Activated CD8-positive, alpha-beta memory T cell treated with anti-CD3 and anti-CD28 coated beads for 36 hours (primary cell): ENCODE measurements around the gene POLR1A. TPM values are rescaled to one million over a fixed set of nuclear protein-coding genes. Genes with fewer than 3 reads are reported as not detected.

Experiments
- CTCF ChIA-PET: fragments of 350-600 bp; sonication (Branson Sonifier 250); formaldehyde crosslinking; loops from one replicate; lab custom pipeline; 2021; ENCODE audit warnings: antibody characterized with exemption; lab: Charles Lee
- POLR2A ChIA-PET: fragments of 350-600 bp; sonication (Branson Sonifier 250); formaldehyde crosslinking; loops from one replicate; lab custom pipeline; 2021; ENCODE audit warnings: antibody characterized with exemption; lab: Charles Lee
- total RNA-seq, 2 experiments: library from RNA; stranded (reverse); gene quantifications; one replicate each; pipeline ENCODE4 v1.2.3, GENCODE V29; 2021

Gene POLR1A
- total RNA-seq, 2 experiments from 2014 or later, result 61.2 to 64.7 TPM

GRCh38 chr2:86047575-86048382 lies 57.9 kb downstream of the POLR1A start:
- POLR2A ChIA-PET, result no interaction called here
- CTCF ChIA-PET, result interaction anchor here (0.5 kb wide), 1 partner anchor 471 kb away, joined by 3 read pairs; the partner anchor contains the start of gene VAMP8

DNA sequence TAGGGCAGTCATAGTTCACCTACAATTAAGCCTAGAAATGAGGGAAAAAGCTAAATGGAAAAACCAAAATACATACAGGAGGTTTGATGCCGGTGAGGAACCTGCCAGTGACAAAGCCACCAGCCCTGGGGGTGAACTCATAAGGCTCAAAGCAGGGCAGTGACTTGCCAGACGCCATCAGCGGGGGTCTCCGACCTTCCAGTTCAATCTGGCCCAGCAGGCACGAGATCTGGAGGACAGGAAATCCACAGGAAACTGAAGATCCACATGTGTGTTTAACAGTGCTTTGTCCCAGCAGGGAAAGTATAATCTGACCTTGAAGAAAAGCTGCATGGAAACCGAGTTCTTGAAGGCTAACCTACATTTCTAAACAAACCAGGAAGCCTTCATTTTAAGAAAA lies 60.1 kb downstream of the POLR1A start:
- POLR2A ChIA-PET, result no interaction called here
- CTCF ChIA-PET, result no interaction called here

GRCh38 chr2:86044614-86045013 lies 61.1 kb downstream of the POLR1A start:
- ChIA-PET POLR2A (no interaction called here), CTCF (no interaction called here)

DNA sequence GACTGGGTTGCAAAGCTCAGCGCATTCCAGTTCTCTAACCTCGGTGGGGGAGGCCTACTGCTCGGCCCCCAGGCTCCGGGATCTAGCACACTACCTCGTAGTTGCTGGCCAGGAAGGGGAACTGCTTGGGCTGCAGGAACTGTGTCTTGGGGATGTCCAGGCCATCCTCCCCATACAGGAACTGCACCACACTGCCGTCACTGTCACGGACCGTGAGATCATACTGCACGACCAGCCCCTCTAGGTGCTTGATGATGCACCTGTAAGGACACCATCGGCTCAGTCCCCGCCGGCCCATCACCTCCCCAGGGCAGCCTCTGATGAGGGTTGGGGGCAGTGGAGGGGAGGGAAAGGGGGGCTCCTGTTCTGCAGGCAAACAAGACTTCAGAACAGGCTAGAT lies 61.6 kb downstream of the POLR1A start:
- POLR2A ChIA-PET, result no interaction called here

DNA sequence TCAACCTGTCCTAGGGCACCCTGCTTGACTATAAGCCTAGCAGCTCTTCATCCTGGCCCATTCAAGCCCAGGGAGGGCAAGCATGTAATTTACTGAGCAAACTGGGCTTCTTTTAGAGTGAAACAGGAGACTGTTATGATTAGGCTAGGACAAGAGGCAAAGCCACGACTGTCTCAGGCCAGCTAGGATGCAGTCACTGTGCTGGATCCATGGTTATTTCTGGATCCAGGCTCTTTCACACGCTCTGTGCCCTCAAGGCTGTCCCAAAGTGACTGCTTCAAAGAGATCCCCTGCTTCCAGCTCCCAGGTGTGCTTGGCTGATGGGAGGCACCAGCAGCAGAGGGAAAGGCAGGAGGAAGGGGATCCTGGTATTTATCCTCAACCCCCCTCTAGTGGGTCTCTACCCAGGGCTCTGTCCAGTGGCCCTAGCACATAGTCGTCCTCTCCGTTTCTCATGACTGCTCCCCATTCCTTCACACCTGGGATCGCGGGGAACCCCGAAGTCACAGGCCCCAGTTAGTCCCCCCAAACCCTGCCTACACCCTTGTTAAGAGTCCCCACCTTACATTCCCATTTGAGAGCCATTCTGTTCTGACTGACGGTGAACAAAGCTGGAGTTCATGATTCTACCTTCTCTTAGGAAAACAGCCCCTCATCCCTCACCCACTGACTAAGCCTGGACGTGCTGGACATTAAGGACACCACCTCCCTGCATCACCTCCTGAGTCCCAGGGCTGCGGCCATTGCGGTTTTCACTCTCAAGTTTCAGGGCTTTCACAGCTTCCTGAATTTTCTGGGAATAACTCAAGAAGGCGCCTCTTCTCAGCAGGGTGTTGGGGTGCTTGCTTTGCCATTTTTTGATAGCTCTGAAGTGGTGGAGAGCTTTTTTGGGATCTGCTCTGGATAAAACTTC lies 63.2 kb downstream of the POLR1A start:
- ChIA-PET POLR2A (no interaction called here), CTCF (interaction anchor here (0.6 to 2.0 kb wide), 6 partner anchors 23 to 887 kb away, joined by 3 to 8 read pairs (median 4); no protein-coding TSS in a partner anchor)

More for the DNA sequence above, 61.6 kb downstream of the POLR1A start:
- CTCF ChIA-PET, result no interaction called here

DNA sequence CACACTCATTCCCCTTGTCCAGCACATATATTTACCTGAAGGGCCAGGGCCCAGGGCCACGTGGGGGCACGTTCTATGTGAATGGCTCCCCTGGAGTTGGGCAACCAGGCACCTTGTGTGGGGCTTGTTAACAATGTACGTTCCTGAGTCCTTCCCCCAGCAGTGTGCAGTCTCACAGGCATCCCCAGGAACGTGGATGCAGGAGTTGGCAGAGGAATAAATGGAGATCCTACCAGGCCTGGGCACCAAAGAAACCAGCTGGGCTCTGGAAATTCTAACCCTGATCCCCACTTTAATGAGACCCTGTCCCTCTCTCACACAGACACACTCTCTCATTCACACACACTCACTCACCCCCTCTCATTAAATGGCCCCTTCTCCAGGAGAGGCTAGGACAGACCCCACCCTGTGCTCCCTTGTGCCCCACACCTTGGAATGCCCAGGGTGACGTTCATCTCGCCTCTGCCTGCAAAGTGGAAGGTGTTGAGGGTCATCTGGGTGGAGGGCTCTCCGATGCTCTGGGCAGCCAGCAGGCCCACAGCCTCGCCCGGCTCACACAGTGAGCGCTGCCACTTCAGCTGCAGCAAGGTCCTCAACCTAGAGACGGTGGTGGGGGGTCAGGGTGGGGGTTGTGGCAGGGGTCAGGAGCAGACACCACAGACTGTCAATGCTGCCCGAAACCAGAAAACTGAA lies 65.6 kb downstream of the POLR1A start:
- POLR2A ChIA-PET, result no interaction called here
- CTCF ChIA-PET, result interaction anchor here (1.2 to 2.0 kb wide), 2 partner anchors 150 to 213 kb away, joined by 3 to 8 read pairs (median 4); no protein-coding TSS in a partner anchor

GRCh38 chr2:86039178-86039962 lies 66.3 kb downstream of the POLR1A start:
- CTCF ChIA-PET, result interaction anchor here (0.6 to 1.2 kb wide), 4 partner anchors 45 to 700 kb away, joined by 3 to 4 read pairs (median 4); partner anchors contain the start of gene ST3GAL5
- POLR2A ChIA-PET, result interaction anchor here (1.1 kb wide), 1 partner anchor 67 kb away, joined by 3 read pairs; the partner anchor contains the start of genes POLR1A and PTCD3

DNA sequence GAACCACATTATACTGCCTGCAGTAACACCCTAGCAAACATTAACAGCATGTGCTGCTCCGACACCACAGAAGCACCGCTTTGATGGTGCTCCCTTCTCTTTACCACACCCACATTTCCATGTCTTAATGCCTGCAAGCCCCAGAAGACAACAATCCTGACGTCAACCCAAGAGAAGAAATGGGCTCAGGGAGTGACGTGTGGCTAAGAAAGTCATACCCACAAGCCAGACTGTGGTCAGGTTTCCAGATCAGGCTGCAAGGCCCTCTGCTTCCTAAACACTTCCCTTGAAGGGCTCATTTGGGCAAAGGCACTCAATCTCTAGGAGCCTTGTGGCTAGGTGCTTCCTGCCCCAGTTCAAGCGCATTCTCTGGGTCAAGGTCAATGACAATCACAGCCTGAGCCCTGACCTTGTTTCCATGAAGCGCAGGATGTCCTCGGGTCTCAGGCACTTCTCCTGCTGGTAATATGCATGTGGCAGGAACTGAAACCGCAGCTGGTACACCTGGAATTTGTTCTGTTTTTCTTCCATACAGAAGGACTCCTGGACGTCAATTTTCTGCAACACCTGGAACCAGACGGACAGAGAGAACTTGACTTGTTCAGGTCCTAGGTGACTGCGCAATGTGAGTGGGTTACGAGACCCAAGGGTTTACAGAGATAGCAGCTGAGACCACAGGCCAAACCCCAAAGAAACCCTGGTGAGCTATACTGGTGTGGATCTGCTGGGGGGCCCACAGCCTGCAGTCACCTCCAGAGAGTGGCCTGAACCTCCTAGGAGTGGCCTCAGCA lies 67.2 kb downstream of the POLR1A start:
- ChIA-PET POLR2A (interaction anchor here (1.1 to 1.3 kb wide), 2 partner anchors 67 to 185 kb away, joined by 3 read pairs; partner anchors contain the start of genes POLR1A and PTCD3), CTCF (interaction anchor here (0.5 to 4.6 kb wide), 6 partner anchors 44 to 699 kb away, joined by 3 to 27 read pairs (median 4); partner anchors contain the start of gene ST3GAL5)

DNA sequence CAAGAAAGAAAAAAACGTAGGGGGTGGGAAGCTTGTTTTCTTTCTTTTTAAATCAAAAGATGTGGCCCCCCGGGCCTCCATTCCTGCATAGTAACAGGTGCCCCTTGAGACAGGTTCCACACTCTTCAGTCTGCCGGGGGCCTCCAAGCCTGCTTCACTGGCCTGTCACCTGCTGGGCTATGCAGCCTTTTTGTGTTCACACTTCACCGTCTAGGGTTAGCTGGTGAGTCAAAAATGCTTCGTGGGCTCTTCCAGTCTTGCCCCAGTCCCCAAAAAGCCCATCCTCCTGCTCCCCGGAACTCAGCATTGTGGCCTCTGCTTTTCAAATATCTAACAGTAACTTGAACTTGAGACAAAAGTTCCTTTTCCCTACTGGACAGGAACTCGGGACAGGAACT lies 67.9 kb downstream of the POLR1A start:
- POLR2A ChIA-PET, result interaction anchor here (1.2 to 1.3 kb wide), 2 partner anchors 149 to 185 kb away, joined by 3 to 4 read pairs; partner anchors contain the start of gene ST3GAL5
- CTCF ChIA-PET, result interaction anchor here (0.9 to 4.6 kb wide), 3 partner anchors 42 to 210 kb away, joined by 3 to 27 read pairs (median 5); no protein-coding TSS in a partner anchor

DNA sequence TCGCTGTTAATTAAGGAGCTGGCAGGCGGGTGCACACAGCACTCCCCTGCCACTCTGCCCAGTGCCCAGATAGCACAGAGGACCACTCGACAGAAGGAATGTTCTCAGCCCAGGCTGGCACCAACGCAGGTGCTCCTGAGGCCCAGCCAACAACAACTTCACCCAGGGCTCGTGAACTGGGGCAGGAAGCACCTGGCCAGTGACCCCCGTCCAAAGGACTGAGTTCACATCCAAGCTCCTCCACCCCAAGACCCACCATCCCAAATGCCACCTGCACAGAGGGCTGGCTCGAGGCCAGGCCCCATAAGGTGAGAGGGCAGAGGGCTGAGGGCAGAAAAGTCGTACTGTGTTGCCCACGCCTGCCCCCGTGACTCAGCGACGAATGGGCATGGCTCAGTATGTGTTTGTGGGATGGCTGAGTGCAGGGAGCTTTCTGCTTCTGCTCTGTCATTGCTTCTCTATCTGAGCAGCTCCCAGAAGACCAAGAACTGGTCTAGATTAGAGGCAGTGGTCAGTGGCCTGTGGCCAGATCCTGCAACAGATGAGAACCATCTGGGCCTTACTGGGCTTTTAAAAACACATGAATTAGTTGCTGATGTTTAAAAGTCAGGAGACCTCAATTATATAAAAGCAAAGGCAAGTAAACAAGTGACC lies 68.4 kb downstream of the POLR1A start:
- POLR2A ChIA-PET, result interaction anchor here (0.5 to 1.3 kb wide), 3 partner anchors 120 to 184 kb away, joined by 3 to 4 read pairs (median 3); partner anchors contain the start of gene ST3GAL5

DNA sequence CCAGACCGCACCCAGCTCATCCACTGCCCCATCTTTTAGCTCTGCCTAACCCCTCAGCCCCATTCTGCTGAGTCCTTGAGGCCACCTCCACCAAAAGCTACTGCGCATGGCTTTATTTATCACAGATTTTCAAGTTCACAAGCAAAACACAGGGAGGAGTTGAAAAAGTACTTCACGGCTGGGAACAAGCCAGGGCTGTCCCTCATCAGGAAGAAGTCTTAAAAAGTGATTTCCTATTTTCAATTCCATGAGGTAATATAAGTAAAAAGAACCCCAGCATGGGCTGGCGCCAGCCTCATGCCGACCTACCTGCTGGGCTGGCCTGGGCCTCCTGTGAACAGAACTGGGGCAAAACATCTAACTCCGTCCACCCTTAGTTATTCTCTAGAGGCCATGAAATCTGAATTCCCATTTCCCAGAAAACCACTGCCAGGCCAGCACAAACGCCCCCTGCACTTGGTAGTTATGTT lies 69.0 kb downstream of the POLR1A start:
- POLR2A ChIA-PET, result interaction anchor here (0.5 to 1.4 kb wide), 6 partner anchors 23 to 173 kb away, joined by 3 to 7 read pairs (median 4); partner anchors contain the start of genes POLR1A, PTCD3 and ST3GAL5
- CTCF ChIA-PET, result interaction anchor here (1.0 to 4.6 kb wide), 6 partner anchors 11 to 209 kb away, joined by 3 to 27 read pairs (median 6); partner anchors contain the start of genes POLR1A, PTCD3 and ST3GAL5

More for the DNA sequence above, 68.4 kb downstream of the POLR1A start:
- CTCF ChIA-PET, result interaction anchor here (0.9 to 4.6 kb wide), 5 partner anchors 12 to 209 kb away, joined by 3 to 27 read pairs (median 5); no protein-coding TSS in a partner anchor

DNA sequence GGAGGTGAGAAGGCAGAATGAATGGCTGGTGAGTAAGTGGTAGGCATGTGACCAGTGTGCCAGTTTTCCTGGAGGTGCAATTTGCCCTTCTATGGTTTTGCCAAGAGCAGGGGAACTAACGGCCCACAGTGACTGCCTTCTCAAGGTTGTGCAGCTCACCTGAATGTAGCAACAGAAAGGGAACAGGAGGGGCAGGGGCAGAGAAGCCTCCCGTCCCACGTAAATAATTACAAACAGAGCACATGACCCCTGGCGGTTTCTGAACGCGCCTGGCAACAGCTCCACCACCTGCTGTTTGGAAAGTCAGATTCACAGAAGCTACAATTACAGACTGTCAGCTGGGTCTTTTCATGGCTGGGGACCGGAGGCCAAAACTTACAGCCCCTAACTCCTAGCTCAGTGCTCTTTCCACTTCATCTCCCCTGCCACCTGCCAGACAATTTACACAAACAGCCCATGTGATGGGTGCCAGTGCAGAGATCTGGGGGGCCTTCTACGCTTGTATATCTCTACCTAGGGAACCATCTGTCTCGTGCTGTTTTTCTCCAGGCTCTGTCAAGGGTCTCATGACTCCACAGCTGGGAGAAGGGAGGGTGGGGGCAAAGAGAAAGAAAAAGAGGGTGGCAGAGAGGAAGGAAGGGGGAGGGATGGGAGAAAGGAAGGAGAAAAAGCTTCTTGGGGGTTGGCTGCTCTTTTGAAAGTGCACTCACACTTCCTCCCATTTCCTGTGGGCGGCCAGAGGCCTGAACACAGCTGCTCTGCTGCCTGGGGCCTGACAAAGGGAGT lies 69.6 kb downstream of the POLR1A start:
- ChIA-PET POLR2A (interaction anchor here (0.5 to 1.4 kb wide), 6 partner anchors 22 to 196 kb away, joined by 3 to 7 read pairs (median 4); partner anchors contain the start of genes POLR1A, PTCD3 and ST3GAL5), CTCF (interaction anchor here (0.9 to 4.6 kb wide), 7 partner anchors 10 to 211 kb away, joined by 3 to 27 read pairs (median 5); partner anchors contain the start of genes POLR1A, PTCD3 and ST3GAL5)

- CTCF ChIA-PET, result interaction anchor here (0.9 to 4.6 kb wide), 5 partner anchors 70 to 211 kb away, joined by 3 to 27 read pairs (median 5); partner anchors contain the start of genes POLR1A, PTCD3 and ST3GAL5
- POLR2A ChIA-PET, result interaction anchor here (0.6 to 1.4 kb wide), 4 partner anchors 42 to 195 kb away, joined by 3 to 7 read pairs (median 4); partner anchors contain the start of genes POLR1A, PTCD3 and ST3GAL5
Measured at GRCh38 chr2:86035376-86035882, 70.3 kb downstream of the POLR1A start.
